Memory B cell (primary cell): ENCODE results near the gene TCEAL4.
"Not testable (repeated sequence)": the region's sequence is repeated elsewhere in the genome, so short reads cannot be mapped to it uniquely, and the experiment has no call there.

Experiments used
- ATAC-seq: fragments of 150-1000 bp; cut with Tn5 transposase; 2 replicates; pipeline ENCODE4 v1.10.0; 2021; ENCODE audit warnings: low read depth, mild to moderate bottlenecking, moderate library complexity
- DNase-seq, 2 donors: peaks; one replicate each; pipeline ENCODE4 v3.0.0; 2022; ENCODE audit warnings: low spot score in 2 of 2
- H3K27ac Mint-ChIP-seq: one replicate; pipeline ENCODE4 v1.8.0; 2022; ENCODE audit warnings: mild to moderate bottlenecking, moderate library complexity, mixed read lengths
- H3K27me3 Mint-ChIP-seq: one replicate; pipeline ENCODE4 v1.8.0; 2022; ENCODE audit warnings: mixed read lengths
- H3K36me3 Mint-ChIP-seq: one replicate; pipeline ENCODE4 v1.8.0; 2022; ENCODE audit warnings: mild to moderate bottlenecking, mixed read lengths
- H3K4me1 Mint-ChIP-seq: one replicate; pipeline ENCODE4 v1.8.0; 2022; ENCODE audit warnings: mixed read lengths
- H3K4me3 Mint-ChIP-seq: one replicate; pipeline ENCODE4 v1.8.0; 2022; ENCODE audit warnings: mild to moderate bottlenecking, moderate library complexity, mixed read lengths
- H3K9me3 Mint-ChIP-seq: one replicate; pipeline ENCODE4 v1.8.0; 2022; ENCODE audit warnings: mixed read lengths

TCEAL4 gene

GRCh38 chrX:103562801-103563200 is 22.5 kb upstream of the TCEAL4 start:
- H3K4me3 Mint-ChIP-seq = no peak overlapping the region
- ATAC-seq (no peak), DNase-seq (no peak)
- no peaks in the 10 kb centered on the region for H3K27me3 Mint-ChIP-seq
- H3K27ac Mint-ChIP-seq = no peak overlapping the region
- H3K4me1 Mint-ChIP-seq = peaks cover 2% of the 10 kb centered on the region
- no peaks in the 10 kb centered on the region for H3K9me3 Mint-ChIP-seq
- H3K36me3 Mint-ChIP-seq = no peaks in the 10 kb centered on the region

GRCh38 chrX:103565197-103565596 is 20.1 kb upstream of the TCEAL4 start:
- ATAC-seq (no peak), DNase-seq (no peak)
- Mint-ChIP-seq H3K9me3 (no peaks in the 10 kb centered on the region), H3K4me1 (peaks cover 2% of the 10 kb centered on the region), H3K4me3 (no peak overlapping the region), H3K36me3 (no peaks in the 10 kb centered on the region), H3K27ac (no peak overlapping the region), H3K27me3 (no peaks in the 10 kb centered on the region)

GRCh38 chrX:103565752-103566151 is 19.6 kb upstream of the TCEAL4 start:
- ATAC-seq (no peak), DNase-seq (no peak)
- no peaks in the 10 kb centered on the region for H3K36me3 Mint-ChIP-seq
- no peaks in the 10 kb centered on the region for H3K4me1 Mint-ChIP-seq
- no peak overlapping the region for H3K4me3 Mint-ChIP-seq
- no peaks in the 10 kb centered on the region for H3K27me3 Mint-ChIP-seq
- H3K27ac Mint-ChIP-seq = no peak overlapping the region
- no peaks in the 10 kb centered on the region for H3K9me3 Mint-ChIP-seq

- DNase-seq (no peak), ATAC-seq (no peak)
- Mint-ChIP-seq H3K4me1 (no peaks in the 10 kb centered on the region), H3K27me3 (no peaks in the 10 kb centered on the region), H3K4me3 (no peak overlapping the region), H3K36me3 (no peaks in the 10 kb centered on the region), H3K9me3 (no peaks in the 10 kb centered on the region), H3K27ac (no peak overlapping the region)
Measured at GRCh38 chrX:103571121-103571520, 14.2 kb upstream of the TCEAL4 start.

- H3K4me3 Mint-ChIP-seq = no peak overlapping the region
- ATAC-seq (no peak), DNase-seq (no peak)
- H3K9me3 Mint-ChIP-seq = no peaks in the 10 kb centered on the region
- no peak overlapping the region for H3K27ac Mint-ChIP-seq
- H3K27me3 Mint-ChIP-seq = no peaks in the 10 kb centered on the region
- H3K4me1 Mint-ChIP-seq = no peaks in the 10 kb centered on the region
- no peaks in the 10 kb centered on the region for H3K36me3 Mint-ChIP-seq
Measured at GRCh38 chrX:103571726-103572125, 13.6 kb upstream of the TCEAL4 start.

GRCh38 chrX:103573202-103573601 is 12.1 kb upstream of the TCEAL4 start:
- H3K27ac Mint-ChIP-seq = no peak overlapping the region
- H3K9me3 Mint-ChIP-seq = no peaks in the 10 kb centered on the region
- ATAC-seq (no peak), DNase-seq (no peak)
- H3K4me1 Mint-ChIP-seq = no peaks in the 10 kb centered on the region
- no peaks in the 10 kb centered on the region for H3K36me3 Mint-ChIP-seq
- no peaks in the 10 kb centered on the region for H3K27me3 Mint-ChIP-seq
- H3K4me3 Mint-ChIP-seq = no peak overlapping the region

GRCh38 chrX:103584596-103584995 is 719 bp upstream of the TCEAL4 start:
- Mint-ChIP-seq H3K4me1 (peaks cover 11% of the 10 kb centered on the region), H3K36me3 (no peaks in the 10 kb centered on the region), H3K27me3 (no peaks in the 10 kb centered on the region), H3K9me3 (no peaks in the 10 kb centered on the region), H3K27ac (no peak overlapping the region), H3K4me3 (peak overlapping the region; percentile 52)
- ATAC-seq (no peak), DNase-seq (no peak)

- H3K9me3 Mint-ChIP-seq = no peaks in the 10 kb centered on the region
- peak overlapping the region; percentile 93 for H3K4me3 Mint-ChIP-seq
- ATAC-seq = peak; percentile 16
- no peaks in the 10 kb centered on the region for H3K36me3 Mint-ChIP-seq
- H3K4me1 Mint-ChIP-seq = peaks cover 11% of the 10 kb centered on the region
- DNase-seq = no peak
- peak overlapping the region; percentile 90 for H3K27ac Mint-ChIP-seq
- no peaks in the 10 kb centered on the region for H3K27me3 Mint-ChIP-seq
Measured at GRCh38 chrX:103586314-103586646, 965 bp downstream of the TCEAL4 start.

GRCh38 chrX:103586659-103587058 is 1.3 kb downstream of the TCEAL4 start:
- H3K9me3 Mint-ChIP-seq = no peaks in the 10 kb centered on the region
- ATAC-seq (no peak), DNase-seq (no peak)
- H3K27me3 Mint-ChIP-seq = no peaks in the 10 kb centered on the region
- peaks cover 13% of the 10 kb centered on the region for H3K4me1 Mint-ChIP-seq
- peaks cover 2% of the 10 kb centered on the region for H3K36me3 Mint-ChIP-seq
- H3K27ac Mint-ChIP-seq = peak overlapping the region; percentile 90
- H3K4me3 Mint-ChIP-seq = peak overlapping the region; percentile 30

GRCh38 chrX:103592295-103592694 is 7.0 kb downstream of the TCEAL4 start:
- H3K4me3 Mint-ChIP-seq, H3K27me3 Mint-ChIP-seq, H3K27ac Mint-ChIP-seq, DNase-seq, H3K9me3 Mint-ChIP-seq, H3K4me1 Mint-ChIP-seq, ATAC-seq, H3K36me3 Mint-ChIP-seq: not testable (repeated sequence)

- not testable (repeated sequence) for H3K36me3 Mint-ChIP-seq, ATAC-seq, H3K4me3 Mint-ChIP-seq, DNase-seq, H3K27me3 Mint-ChIP-seq, H3K27ac Mint-ChIP-seq, H3K4me1 Mint-ChIP-seq, H3K9me3 Mint-ChIP-seq
Measured at GRCh38 chrX:103595202-103595601, 9.9 kb downstream of the TCEAL4 start.

- H3K4me3 Mint-ChIP-seq = peak within 1 kb of the TSS; percentile 81
- peaks cover 9% of the 10 kb centered on the region for H3K4me1 Mint-ChIP-seq
- no peaks in the 10 kb centered on the region for H3K27me3 Mint-ChIP-seq
- no peaks in the 10 kb centered on the region for H3K9me3 Mint-ChIP-seq
- peaks cover 8% of the 10 kb centered on the region for H3K36me3 Mint-ChIP-seq
- DNase-seq (peak in 1 of 2 donors; percentile 30), ATAC-seq (peak; percentile 87)
- peak within 1 kb of the TSS; percentile 87 for H3K27ac Mint-ChIP-seq
Measured at GRCh38 chrX:103607364-103608305, 22.3 kb downstream of the TCEAL4 start, which contains the start of gene TCEAL3. TSS of gene TCEAL3 (plus strand) at chrX:103607963. CDS start at chrX:103609065, 1,102 bp downstream.

- Mint-ChIP-seq H3K27me3 (no peaks in the 10 kb centered on the region), H3K4me1 (peaks cover 9% of the 10 kb centered on the region), H3K27ac (peak overlapping the region; percentile 87), H3K9me3 (no peaks in the 10 kb centered on the region), H3K36me3 (peaks cover 2% of the 10 kb centered on the region), H3K4me3 (peak overlapping the region; percentile 81)
- ATAC-seq = peak; percentile 10
- no peak for DNase-seq
Measured at GRCh38 chrX:103608306-103608963, 23.1 kb downstream of the TCEAL4 start.

- no peak for DNase-seq
- Mint-ChIP-seq H3K36me3 (peaks cover 3% of the 10 kb centered on the region), H3K9me3 (no peaks in the 10 kb centered on the region), H3K4me1 (peaks cover 9% of the 10 kb centered on the region), H3K4me3 (no peak overlapping the region), H3K27me3 (no peaks in the 10 kb centered on the region), H3K27ac (no peak overlapping the region)
- ATAC-seq = no peak
Measured at GRCh38 chrX:103610282-103610681, 25.0 kb downstream of the TCEAL4 start.
